GM12878 (cell line): ENCODE results near the gene SLC39A1. TPM values are rescaled to one million over a fixed set of nuclear protein-coding genes. Genes with fewer than 3 reads are reported as not detected.

Experiments used
- ATF7 ChIP-seq: fragments of 450-650 bp; IDR thresholded peaks from 2 replicates; pipeline ENCODE4 v1.6.1; 2016; ENCODE audit warnings: low read depth, mild to moderate bottlenecking
- BCL11A ChIP-seq: IDR thresholded peaks from 2 replicates; pipeline ENCODE4 v1.6.1; 2011; ENCODE audit warnings: low read depth, low read length
- BCL3 ChIP-seq: IDR thresholded peaks from 2 replicates; pipeline ENCODE4 v1.6.1; 2011; ENCODE audit warnings: borderline replicate concordance, low read depth, mild to moderate bottlenecking, moderate library complexity, low read length; ENCODE audit not compliant: insufficient read depth, poor library complexity, severe bottlenecking
- CHD4 ChIP-seq: fragments of 200-600 bp; sonication (generic); IDR thresholded peaks from 2 replicates; pipeline ENCODE4 v1.6.1; 2016; ENCODE audit warnings: mild to moderate bottlenecking
- CREM ChIP-seq: IDR thresholded peaks from 2 replicates; pipeline ENCODE4 v1.6.1; 2014; ENCODE audit warnings: antibody characterized with exemption, low read depth
- FOS ChIP-seq: IDR thresholded peaks from 3 replicates; pipeline ENCODE4 v1.6.1; 2011; ENCODE audit warnings: borderline replicate concordance; ENCODE audit not compliant: insufficient read length; ENCODE audit errors: extremely low read depth
- GABPA ChIP-seq: IDR thresholded peaks from 2 replicates; pipeline ENCODE4 v1.6.1; 2014; ENCODE audit warnings: antibody characterized with exemption, low read depth, mild to moderate bottlenecking, inconsistent platforms
- HCFC1 ChIP-seq: fragments of 150-350 bp; IDR thresholded peaks from 2 replicates; pipeline ENCODE4 v1.6.1; 2014; ENCODE audit warnings: low read length
- IKZF2 ChIP-seq, 2 experiments: fragments of 450-650 bp; IDR thresholded peaks; 2 replicates each; pipeline ENCODE4 v1.6.1; 2017; ENCODE audit warnings: mild to moderate bottlenecking in 2 of 2, moderate library complexity in 2 of 2
- MXI1 ChIP-seq: fragments of 150-350 bp; IDR thresholded peaks from 2 replicates; pipeline ENCODE4 v1.6.1; 2011; ENCODE audit warnings: low read depth, mild to moderate bottlenecking, inconsistent platforms, low read length, improper control_type of control experiment
- NFYA ChIP-seq: IDR thresholded peaks from 2 replicates; pipeline ENCODE4 v1.6.1; 2011; ENCODE audit warnings: low read depth, mild to moderate bottlenecking, low read length, improper control_type of control experiment, borderline replicate concordance
- NRF1 ChIP-seq: conservative IDR thresholded peaks from 2 replicates; pipeline ENCODE4 v1.6.1; 2011; ENCODE audit warnings: mild to moderate bottlenecking, low read depth, low read length, improper control_type of control experiment
- PAX8 ChIP-seq: fragments of 450-650 bp; IDR thresholded peaks from 2 replicates; pipeline ENCODE4 v1.6.1; 2017; ENCODE audit warnings: mild to moderate bottlenecking, moderate library complexity
- SREBF1 ChIP-seq: IDR thresholded peaks from 2 replicates; pipeline ENCODE4 v1.6.1; 2012; ENCODE audit warnings: mild to moderate bottlenecking, low read length
- SREBF2 ChIP-seq: IDR thresholded peaks from 2 replicates; pipeline ENCODE4 v1.6.1; 2012; ENCODE audit warnings: mild to moderate bottlenecking, low read length
- SUZ12 ChIP-seq: fragments of 200-600 bp; sonication (generic); IDR thresholded peaks from one replicate; pipeline ENCODE4 v1.6.1; 2018; ENCODE audit warnings: antibody characterized with exemption, mild to moderate bottlenecking; ENCODE audit not compliant: unreplicated experiment
- TAF1 ChIP-seq: IDR thresholded peaks from 2 replicates; pipeline ENCODE4 v1.6.1; 2011; ENCODE audit warnings: mild to moderate bottlenecking, low read depth, low read length, borderline replicate concordance
- TARDBP ChIP-seq: IDR thresholded peaks from 2 replicates; pipeline ENCODE4 v1.6.1; 2016; ENCODE audit warnings: borderline replicate concordance
- YBX1 ChIP-seq: fragments of 450-650 bp; IDR thresholded peaks from 2 replicates; pipeline ENCODE4 v1.6.1; 2016; ENCODE audit warnings: antibody characterized with exemption
- ZSCAN29 ChIP-seq: fragments of 450-650 bp; IDR thresholded peaks from 2 replicates; pipeline ENCODE4 v1.6.1; 2017; ENCODE audit warnings: mild to moderate bottlenecking, moderate library complexity
- polyA plus RNA-seq, 11 experiments: library from polyadenylated mRNA; depleted of rRNA in 4 of 11; unstranded in 6 of 11; stranded (reverse) in 5 of 11; fragments of >200 nt; fragmentation: Nextera tagmentation in 4 of 11; fragmentation: Illumina TruSeq in 1 of 11; extraction: Ambion mirVana in 4 of 11; extraction: Trizol in 1 of 11; gene quantifications; 1 replicate in 1 of 11; 2 replicates in 10 of 11; pipeline versions ENCODE4 v1.2.1 to v1.2.3, GENCODE V29; 2011 to 2016; ENCODE audit warnings: inconsistent platforms in 2 of 11, missing spikeins in 2 of 11, low read depth in 1 of 11
- total RNA-seq, 4 experiments: library from RNA; depleted of rRNA in 3 of 4; stranded (reverse); fragments of >200 nt in 3 of 4; fragmentation: Illumina TruSeq in 1 of 4; extraction: Trizol in 1 of 4; gene quantifications; 2 replicates each; pipeline versions ENCODE4 v1.2.1 to v1.2.3, GENCODE V29; 2013 to 2021
- TF ChIP-seq, protein P1 (sequence below): IDR thresholded peaks from 2 replicates; pipeline ENCODE4 v1.6.1; 2011; ENCODE audit warnings: low read depth, mild to moderate bottlenecking, low read length, moderate library complexity, borderline replicate concordance; ENCODE audit errors: extremely low read depth
- TF ChIP-seq, protein P2 (sequence below): IDR thresholded peaks from 2 replicates; pipeline ENCODE4 v1.6.1; 2011; ENCODE audit warnings: borderline replicate concordance, low read depth, mild to moderate bottlenecking, moderate library complexity, mixed read lengths, low read length; ENCODE audit not compliant: insufficient read depth; ENCODE audit errors: extremely low read length
- TF ChIP-seq, protein P3 (sequence below): fragments of 450-650 bp; IDR thresholded peaks from 2 replicates; pipeline ENCODE4 v1.6.1; 2018; ENCODE audit warnings: borderline replicate concordance, mild to moderate bottlenecking; ENCODE audit not compliant: partially characterized antibody

SLC39A1 gene
- total and polyA plus RNA-seq, 10 of the 15 experiments (the other 5 are each of a cell fraction or from before 2014, with no cell fraction given) = 8.8 to 98.6 (median 72.4) TPM

GRCh38 chr1:153958111-153958960 lies 5.0 kb downstream of the SLC39A1 start, which contains the start of gene CRTC2 (continued):
- no peak; the same call in 1 of the 2 replicates for TF ChIP-seq NRF1
- no peak for TF ChIP-seq PAX8
- TF ChIP-seq BCL3 = peak; percentile 70
- TF ChIP-seq CREM = peak; percentile 96
- TF ChIP-seq IKZF2 (IDR thresholded peaks at IDR 0.05) = peak in 1 of 2 experiments; percentile 12; a peak in 1 of 4 replicates
- TF ChIP-seq ZSCAN29 = no peak
- TF ChIP-seq TAF1 = no peak; the same call in 1 of the 2 replicates
- no peak for TF ChIP-seq BCL11A
- TF ChIP-seq SREBF2 = no peak
- no peak for TF ChIP-seq NFYA
- TF ChIP-seq ATF7 = 0 out of 2 replicates have a peak, but pooled peaks have one; percentile 12
- peak; percentile 97 for TF ChIP-seq TARDBP
- TF ChIP-seq, protein P1, sequence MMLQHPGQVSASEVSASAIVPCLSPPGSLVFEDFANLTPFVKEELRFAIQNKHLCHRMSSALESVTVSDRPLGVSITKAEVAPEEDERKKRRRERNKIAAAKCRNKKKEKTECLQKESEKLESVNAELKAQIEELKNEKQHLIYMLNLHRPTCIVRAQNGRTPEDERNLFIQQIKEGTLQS = peak; percentile 59; the same call in 1 of the 2 replicates
- TF ChIP-seq HCFC1 = peak; percentile 100
- TF ChIP-seq FOS = no peak
- no peak for TF ChIP-seq YBX1
- TF ChIP-seq, protein P2, sequence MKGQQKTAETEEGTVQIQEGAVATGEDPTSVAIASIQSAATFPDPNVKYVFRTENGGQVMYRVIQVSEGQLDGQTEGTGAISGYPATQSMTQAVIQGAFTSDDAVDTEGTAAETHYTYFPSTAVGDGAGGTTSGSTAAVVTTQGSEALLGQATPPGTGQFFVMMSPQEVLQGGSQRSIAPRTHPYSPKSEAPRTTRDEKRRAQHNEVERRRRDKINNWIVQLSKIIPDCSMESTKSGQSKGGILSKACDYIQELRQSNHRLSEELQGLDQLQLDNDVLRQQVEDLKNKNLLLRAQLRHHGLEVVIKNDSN = no peak
- TF ChIP-seq GABPA = no peak
- TF ChIP-seq, protein P3, sequence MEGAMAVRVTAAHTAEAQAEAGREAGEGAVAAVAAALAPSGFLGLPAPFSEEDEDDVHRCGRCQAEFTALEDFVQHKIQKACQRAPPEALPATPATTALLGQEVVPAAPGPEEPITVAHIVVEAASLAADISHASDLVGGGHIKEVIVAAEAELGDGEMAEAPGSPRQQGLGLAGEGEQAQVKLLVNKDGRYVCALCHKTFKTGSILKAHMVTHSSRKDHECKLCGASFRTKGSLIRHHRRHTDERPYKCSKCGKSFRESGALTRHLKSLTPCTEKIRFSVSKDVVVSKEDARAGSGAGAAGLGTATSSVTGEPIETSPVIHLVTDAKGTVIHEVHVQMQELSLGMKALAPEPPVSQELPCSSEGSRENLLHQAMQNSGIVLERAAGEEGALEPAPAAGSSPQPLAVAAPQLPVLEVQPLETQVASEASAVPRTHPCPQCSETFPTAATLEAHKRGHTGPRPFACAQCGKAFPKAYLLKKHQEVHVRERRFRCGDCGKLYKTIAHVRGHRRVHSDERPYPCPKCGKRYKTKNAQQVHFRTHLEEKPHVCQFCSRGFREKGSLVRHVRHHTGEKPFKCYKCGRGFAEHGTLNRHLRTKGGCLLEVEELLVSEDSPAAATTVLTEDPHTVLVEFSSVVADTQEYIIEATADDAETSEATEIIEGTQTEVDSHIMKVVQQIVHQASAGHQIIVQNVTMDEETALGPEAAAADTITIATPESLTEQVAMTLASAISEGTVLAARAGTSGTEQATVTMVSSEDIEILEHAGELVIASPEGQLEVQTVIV = peak; percentile 86
- peak; percentile 76 for TF ChIP-seq MXI1
- no peak for TF ChIP-seq CHD4
- peak; percentile 92 for TF ChIP-seq SUZ12
- TF ChIP-seq SREBF1 = peak; percentile 90
